OCI-LY1 (cell line): ENCODE measurements around the gene PARVA.

Source experiments
- CTCF ChIP-seq: fragments of 200-600 bp; sonication (generic), shearing (Covaris generic); IDR thresholded peaks from 2 replicates; pipeline ENCODE4 v1.5.1; 2017; ENCODE audit warnings: mild to moderate bottlenecking, antibody characterized with exemption, low read length, moderate library complexity, mixed read lengths
- EZH2 ChIP-seq: fragments of 200-600 bp; sonication (generic), shearing (Covaris generic); IDR thresholded peaks from 2 replicates; pipeline ENCODE4 v1.8.0; 2017; ENCODE audit warnings: borderline replicate concordance, mixed run types, mild to moderate bottlenecking, antibody characterized with exemption, low read length, moderate library complexity, mixed read lengths

GRCh38 chr11:12546122-12546521 is 168.8 kb downstream of the PARVA start:
- no peak for TF ChIP-seq CTCF
- no peak for TF ChIP-seq EZH2
